GM06990 (cell line): ENCODE measurements around the gene TRPM8.

Experiments
- DNase-seq: peaks from one replicate; pipeline ENCODE4 v3.0.0-alpha.2; 2011; ENCODE audit not compliant: insufficient read length; ENCODE audit errors: extremely low read depth
- H3K27me3 ChIP-seq: replicated peaks from 2 replicates; pipeline ENCODE4 v1.6.0; 2011; ENCODE audit warnings: low read length; ENCODE audit not compliant: control insufficient read depth, insufficient read depth
- H3K36me3 ChIP-seq: 2 replicates; pipeline ENCODE4 v1.5.1; 2011; ENCODE audit warnings: low read length; ENCODE audit not compliant: control insufficient read depth, insufficient read depth
- H3K4me3 ChIP-seq: replicated peaks from 2 replicates; pipeline ENCODE4 v1.5.1; 2011; ENCODE audit warnings: low read depth, mild to moderate bottlenecking, control low read depth, low read length
- CTCF ChIP-seq: IDR thresholded peaks from 2 replicates; pipeline ENCODE4 v1.5.1; 2011; ENCODE audit warnings: low read length, control low read depth, mild to moderate bottlenecking, inconsistent platforms; ENCODE audit not compliant: insufficient read depth, poor library complexity, severe bottlenecking

Gene TRPM8

GRCh38 chr2:233991196-233991595, 74.0 kb downstream of the TRPM8 start:
- DNase-seq, result no peak

DNA sequence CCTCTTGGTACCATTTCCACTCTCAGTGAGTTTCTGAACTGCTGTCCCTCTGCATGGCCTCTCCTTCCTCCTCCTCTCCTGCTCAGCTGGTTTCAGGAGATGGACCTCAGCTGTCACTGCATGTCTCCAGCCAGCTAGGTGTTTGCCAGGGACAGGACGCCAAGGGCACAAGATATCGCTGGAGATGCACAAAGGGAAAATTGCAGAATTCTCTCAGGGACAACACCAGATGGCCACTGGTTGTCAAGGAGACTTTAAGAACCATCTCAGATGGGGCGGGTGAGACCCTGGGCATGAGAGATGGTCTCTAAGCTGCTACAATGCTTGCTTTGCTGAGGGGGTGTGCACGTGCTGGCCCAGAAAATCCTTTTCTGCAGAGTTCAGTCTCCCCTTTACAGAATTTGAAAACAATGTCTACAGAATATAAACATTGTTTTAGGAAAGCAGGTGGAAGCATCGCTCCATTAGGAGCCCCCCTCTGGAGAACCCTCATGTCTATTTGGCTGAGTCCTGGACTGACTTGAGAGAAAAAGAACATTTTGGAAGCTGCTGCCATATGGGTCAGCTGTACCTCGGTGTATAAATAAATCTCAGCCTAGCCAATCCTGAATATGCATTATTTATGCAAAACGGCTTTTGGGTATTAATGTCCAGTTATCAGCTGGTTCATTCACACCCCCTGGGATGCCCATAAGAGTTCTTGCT, 75.5 kb downstream of the TRPM8 start:
- no peaks in the 10 kb centered on the region for H3K36me3 ChIP-seq
- H3K4me3 ChIP-seq, result no peak overlapping the region
- H3K27me3 ChIP-seq, result no peaks in the 10 kb centered on the region; the same call in none of the 2 replicates
- TF ChIP-seq CTCF, result no peak
- DNase-seq, result no peak

More at GRCh38 chr2:233991196-233991595, 74.0 kb downstream of the TRPM8 start:
- no peak for TF ChIP-seq CTCF
- Histone ChIP-seq H3K27me3 (no peaks in the 10 kb centered on the region; the same call in 1 of the 2 replicates), H3K36me3 (no peaks in the 10 kb centered on the region), H3K4me3 (no peak overlapping the region)

GRCh38 chr2:233993461-233993860, 76.3 kb downstream of the TRPM8 start:
- Histone ChIP-seq H3K36me3 (no peaks in the 10 kb centered on the region), H3K27me3 (no peaks in the 10 kb centered on the region; the same call in none of the 2 replicates), H3K4me3 (no peak overlapping the region)
- no peak for DNase-seq
- no peak for TF ChIP-seq CTCF

DNA sequence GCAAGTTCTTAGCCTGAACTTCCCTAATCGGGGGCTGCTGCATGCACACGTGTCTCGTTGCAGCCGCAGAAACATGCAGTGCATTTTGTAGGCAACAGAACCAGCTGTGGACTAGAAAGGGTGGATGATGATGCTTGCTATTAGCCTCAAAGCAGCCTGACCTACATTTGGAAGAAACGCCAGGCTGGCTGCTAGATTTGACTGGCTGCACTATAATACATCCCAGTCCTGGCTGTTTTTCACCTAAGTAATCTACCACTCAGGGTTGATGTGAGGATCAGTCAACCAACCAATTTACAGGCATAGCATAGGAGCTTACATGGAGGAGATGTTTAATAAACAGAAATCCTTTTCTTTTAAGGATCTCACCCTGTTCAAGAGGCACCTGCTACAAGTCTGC, 77.0 kb downstream of the TRPM8 start:
- Histone ChIP-seq H3K27me3 (no peaks in the 10 kb centered on the region; the same call in none of the 2 replicates), H3K36me3 (no peaks in the 10 kb centered on the region), H3K4me3 (no peak overlapping the region)
- TF ChIP-seq CTCF, result no peak
- no peak for DNase-seq

- no peaks in the 10 kb centered on the region for H3K36me3 ChIP-seq
- DNase-seq, result no peak
- no peak overlapping the region for H3K4me3 ChIP-seq
- TF ChIP-seq CTCF, result no peak
- H3K27me3 ChIP-seq, result no peaks in the 10 kb centered on the region; the same call in none of the 2 replicates
Observed at GRCh38 chr2:233996000-233996399, 78.8 kb downstream of the TRPM8 start.
